Activated CD8-positive, alpha-beta memory T cell treated with anti-CD3 and anti-CD28 coated beads, Interleukin-2, amount 50 U/mL, for 1 hour (primary cell): ENCODE results near the gene TMCC2.
"Not testable (repeated sequence)": the region's sequence is repeated elsewhere in the genome, so short reads cannot be mapped to it uniquely, and the experiment has no call there.

Experiments used
- DNase-seq: peaks from one replicate; pipeline ENCODE4 v3.0.0-alpha.2; 2020; ENCODE audit errors: extremely low read depth

Gene TMCC2

GRCh38 chr1:205227584-205228013 lies at the start of gene TMCC2:
Gene TMCC2, plus strand, starts transcription at chr1:205227946. Its CDS starts 619 bp downstream, at chr1:205228565.
- DNase-seq: peak; percentile 59

GRCh38 chr1:205179842-205180241 lies 47.9 kb upstream of the TMCC2 start:
- DNase-seq: no peak

GRCh38 chr1:205180331-205180730 lies 47.4 kb upstream of the TMCC2 start:
- not testable (repeated sequence) for DNase-seq

GRCh38 chr1:205182930-205183329 lies 44.8 kb upstream of the TMCC2 start:
- no peak for DNase-seq

- no peak for DNase-seq
Observed at GRCh38 chr1:205183676-205184335, 43.9 kb upstream of the TMCC2 start.

- DNase-seq: no peak
Observed at GRCh38 chr1:205186191-205186590, 41.6 kb upstream of the TMCC2 start.

GRCh38 chr1:205187420-205187819 lies 40.3 kb upstream of the TMCC2 start:
- no peak for DNase-seq

- no peak for DNase-seq
Observed at GRCh38 chr1:205188098-205188497, 39.6 kb upstream of the TMCC2 start.

GRCh38 chr1:205188596-205188995 lies 39.1 kb upstream of the TMCC2 start:
- no peak for DNase-seq

- DNase-seq: no peak
Observed at GRCh38 chr1:205189131-205189530, 38.6 kb upstream of the TMCC2 start.

- no peak for DNase-seq
Observed at GRCh38 chr1:205190845-205191577, 36.7 kb upstream of the TMCC2 start.

- no peak for DNase-seq
Observed at GRCh38 chr1:205191622-205192021, 36.1 kb upstream of the TMCC2 start.

GRCh38 chr1:205192287-205192686 lies 35.5 kb upstream of the TMCC2 start:
- DNase-seq: no peak

GRCh38 chr1:205199090-205199930 lies 28.4 kb upstream of the TMCC2 start:
- DNase-seq: no peak

GRCh38 chr1:205199931-205200299 lies 27.8 kb upstream of the TMCC2 start:
- no peak for DNase-seq

- no peak for DNase-seq
Observed at GRCh38 chr1:205204552-205204951, 23.2 kb upstream of the TMCC2 start.

- DNase-seq: no peak
Observed at GRCh38 chr1:205205055-205205454, 22.7 kb upstream of the TMCC2 start.

- no peak for DNase-seq
Observed at GRCh38 chr1:205208811-205209210, 18.9 kb upstream of the TMCC2 start.

GRCh38 chr1:205210756-205211168 lies 17.0 kb upstream of the TMCC2 start:
- no peak for DNase-seq

GRCh38 chr1:205211169-205211838 lies 16.4 kb upstream of the TMCC2 start, which contains the start of gene DSTYK:
Gene DSTYK, minus strand, starts transcription at chr1:205211702. Its CDS starts 167 bp downstream, at chr1:205211535.
- peak; percentile 85 for DNase-seq

GRCh38 chr1:205211839-205212536 lies 15.8 kb upstream of the TMCC2 start:
- no peak for DNase-seq
